Cardiac fibroblast (primary cell): ENCODE measurements around the gene SAMD10.
"Not testable (repeated sequence)": the region's sequence is repeated elsewhere in the genome, so short reads cannot be mapped to it uniquely, and the experiment has no call there.

Source experiments
- DNase-seq, 2 donors: peaks; one replicate each; pipeline versions ENCODE4 v3.0.0 to v3.0.0-alpha.2; 2010; ENCODE audit warnings: low read depth in 2 of 2
- H3K4me3 ChIP-seq, 2 donors: replicated peaks in 1 of 2; 1 replicate in 1 of 2; 2 replicates in 1 of 2; pipeline ENCODE4 v1.5.1; 2011; ENCODE audit warnings: low read depth in 2 of 2, low read length in 2 of 2, mild to moderate bottlenecking in 2 of 2, moderate library complexity in 1 of 2
- TF ChIP-seq, protein P1 (sequence below): IDR thresholded peaks from one replicate; pipeline ENCODE4 v1.5.1; 2011; ENCODE audit warnings: low read depth, mild to moderate bottlenecking, low read length, inconsistent platforms

SAMD10 gene

DNA sequence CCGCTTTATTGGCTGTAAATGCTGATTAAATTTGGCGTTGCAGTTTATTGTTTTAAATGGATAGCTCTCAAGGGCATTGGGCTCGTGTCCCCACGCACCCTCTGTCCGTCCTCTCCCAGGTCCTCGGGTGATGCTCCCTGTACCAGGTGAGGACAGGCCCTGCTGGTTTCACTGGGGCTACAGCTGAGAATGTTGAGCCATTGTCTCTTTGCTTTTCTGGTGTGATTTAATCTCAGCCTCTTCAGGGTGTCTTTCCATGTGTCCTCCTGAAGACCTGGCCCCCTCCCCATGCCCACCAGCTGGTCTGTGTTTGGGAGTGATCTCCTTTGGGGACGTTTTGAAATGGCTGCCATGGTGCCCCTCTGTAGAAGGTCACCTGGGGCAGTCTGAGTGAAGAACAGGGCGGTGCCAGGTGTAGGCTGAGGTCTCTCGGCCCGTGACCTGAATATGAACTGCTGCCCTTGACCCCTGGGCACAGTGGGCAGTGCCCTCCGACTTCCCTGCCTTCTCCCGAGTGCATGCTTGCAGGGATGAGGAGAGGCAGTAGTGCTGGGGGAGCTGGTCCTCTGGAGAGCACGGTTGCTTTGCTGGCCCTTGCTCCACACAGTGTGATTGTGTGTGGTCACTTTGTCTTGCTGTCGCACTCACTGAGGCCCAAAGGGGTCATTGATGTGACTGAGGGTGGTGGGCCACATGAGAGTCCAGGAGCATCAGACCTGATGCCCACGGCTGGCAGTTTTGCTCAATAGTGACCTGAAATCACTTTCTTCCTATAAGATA lies 44.1 kb upstream of the SAMD10 start:
- no peak for DNase-seq
- H3K4me3 ChIP-seq, result no peak overlapping the region
- TF ChIP-seq, protein P1, sequence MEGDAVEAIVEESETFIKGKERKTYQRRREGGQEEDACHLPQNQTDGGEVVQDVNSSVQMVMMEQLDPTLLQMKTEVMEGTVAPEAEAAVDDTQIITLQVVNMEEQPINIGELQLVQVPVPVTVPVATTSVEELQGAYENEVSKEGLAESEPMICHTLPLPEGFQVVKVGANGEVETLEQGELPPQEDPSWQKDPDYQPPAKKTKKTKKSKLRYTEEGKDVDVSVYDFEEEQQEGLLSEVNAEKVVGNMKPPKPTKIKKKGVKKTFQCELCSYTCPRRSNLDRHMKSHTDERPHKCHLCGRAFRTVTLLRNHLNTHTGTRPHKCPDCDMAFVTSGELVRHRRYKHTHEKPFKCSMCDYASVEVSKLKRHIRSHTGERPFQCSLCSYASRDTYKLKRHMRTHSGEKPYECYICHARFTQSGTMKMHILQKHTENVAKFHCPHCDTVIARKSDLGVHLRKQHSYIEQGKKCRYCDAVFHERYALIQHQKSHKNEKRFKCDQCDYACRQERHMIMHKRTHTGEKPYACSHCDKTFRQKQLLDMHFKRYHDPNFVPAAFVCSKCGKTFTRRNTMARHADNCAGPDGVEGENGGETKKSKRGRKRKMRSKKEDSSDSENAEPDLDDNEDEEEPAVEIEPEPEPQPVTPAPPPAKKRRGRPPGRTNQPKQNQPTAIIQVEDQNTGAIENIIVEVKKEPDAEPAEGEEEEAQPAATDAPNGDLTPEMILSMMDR, result no peak

DNA sequence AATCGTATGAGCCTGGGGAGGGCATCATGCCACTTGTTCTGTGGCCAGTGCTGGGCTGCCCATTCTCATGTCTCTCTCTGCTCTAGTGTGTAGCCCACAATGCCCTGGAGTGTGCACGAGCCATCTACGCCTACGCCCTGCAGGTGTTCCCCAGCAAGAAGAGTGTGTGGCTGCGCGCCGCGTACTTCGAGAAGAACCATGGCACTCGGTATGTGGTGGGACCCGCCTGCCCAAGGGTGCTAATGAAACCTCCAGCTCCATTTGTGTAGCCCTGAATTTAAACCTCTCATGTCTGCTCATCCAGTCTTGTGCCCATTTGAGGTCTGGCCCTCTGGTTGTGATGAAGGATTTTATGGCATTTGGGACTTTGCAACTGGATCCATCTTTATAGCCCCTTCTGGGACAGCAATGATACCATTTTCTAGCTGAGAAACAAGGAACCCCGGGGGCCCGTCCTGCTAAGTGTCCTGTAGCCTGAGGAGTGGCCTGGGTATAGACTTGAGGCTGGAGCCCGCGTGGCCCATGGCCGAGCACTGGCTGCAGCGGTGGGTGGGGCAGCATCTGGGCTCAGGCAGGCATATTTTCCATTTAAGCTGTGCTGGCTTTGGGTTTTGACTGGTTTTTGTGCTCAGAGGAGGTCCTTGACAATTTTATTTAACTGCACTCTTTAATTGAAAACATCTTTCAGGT lies 43.4 kb upstream of the SAMD10 start:
- TF ChIP-seq, protein P1, result no peak
- H3K4me3 ChIP-seq, result no peak overlapping the region
- no peak for DNase-seq

DNA sequence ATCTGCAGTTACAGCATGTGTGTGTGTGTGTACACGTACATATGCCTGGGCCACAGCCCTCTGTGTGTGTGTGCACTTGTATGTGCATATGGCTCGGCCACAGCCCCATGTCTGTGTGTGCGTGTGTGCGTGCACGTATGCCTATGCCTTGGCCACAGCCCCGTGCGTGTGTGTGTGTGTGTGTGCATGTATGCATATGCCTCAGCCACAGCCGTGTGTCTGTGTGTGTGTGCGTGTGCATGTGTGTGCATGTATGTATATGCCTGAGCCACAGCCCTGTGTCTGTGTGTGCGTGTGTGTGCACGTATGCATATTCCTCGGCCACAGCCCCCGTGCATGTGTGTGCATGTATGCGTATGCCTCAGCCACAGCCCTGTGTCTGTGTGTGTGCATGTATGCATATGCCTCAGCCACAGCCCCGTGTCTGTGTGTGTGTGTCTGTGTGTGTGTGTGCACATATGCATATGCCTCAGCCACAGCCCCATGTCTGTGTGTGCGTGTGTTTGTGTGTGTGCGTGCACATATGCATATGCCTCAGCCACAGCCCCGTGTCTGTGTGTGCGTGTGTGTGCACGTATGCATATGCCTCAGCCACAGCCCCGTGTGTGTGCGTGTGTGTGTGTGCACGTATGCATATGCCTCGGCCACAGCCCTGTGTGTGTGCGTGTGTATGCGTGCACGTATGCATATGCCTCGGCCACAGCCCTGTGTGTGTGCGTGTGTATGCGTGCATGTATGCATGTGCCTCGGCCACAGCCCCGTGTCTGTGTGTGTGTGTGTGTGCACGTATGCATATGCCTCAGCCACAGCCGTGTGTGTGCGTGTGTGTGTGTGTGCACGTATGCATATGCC lies 41.9 kb upstream of the SAMD10 start:
- H3K4me3 ChIP-seq, result no peak overlapping the region
- no peak for DNase-seq
- TF ChIP-seq, protein P1, result no peak

DNA sequence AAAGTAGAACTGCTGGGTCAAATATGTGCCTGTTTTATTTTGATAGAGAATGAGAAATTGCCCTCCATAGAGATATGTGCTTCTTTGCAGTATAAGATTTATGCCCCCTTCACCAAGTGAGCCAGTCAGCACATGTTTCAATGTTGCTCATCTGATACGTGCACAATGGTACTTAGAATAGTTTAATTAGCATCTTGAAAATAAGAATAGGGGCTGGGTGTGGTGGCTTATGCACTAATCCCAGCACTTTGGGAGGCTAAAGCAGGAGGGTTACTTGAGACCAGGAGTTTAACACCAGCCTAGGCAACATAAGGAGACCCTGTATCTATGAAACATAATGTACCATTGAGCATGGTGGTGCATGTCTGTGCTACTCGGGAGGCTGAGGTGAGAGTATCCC lies 36.2 kb upstream of the SAMD10 start:
- TF ChIP-seq, protein P1, result no peak
- H3K4me3 ChIP-seq, result no peak overlapping the region

DNA sequence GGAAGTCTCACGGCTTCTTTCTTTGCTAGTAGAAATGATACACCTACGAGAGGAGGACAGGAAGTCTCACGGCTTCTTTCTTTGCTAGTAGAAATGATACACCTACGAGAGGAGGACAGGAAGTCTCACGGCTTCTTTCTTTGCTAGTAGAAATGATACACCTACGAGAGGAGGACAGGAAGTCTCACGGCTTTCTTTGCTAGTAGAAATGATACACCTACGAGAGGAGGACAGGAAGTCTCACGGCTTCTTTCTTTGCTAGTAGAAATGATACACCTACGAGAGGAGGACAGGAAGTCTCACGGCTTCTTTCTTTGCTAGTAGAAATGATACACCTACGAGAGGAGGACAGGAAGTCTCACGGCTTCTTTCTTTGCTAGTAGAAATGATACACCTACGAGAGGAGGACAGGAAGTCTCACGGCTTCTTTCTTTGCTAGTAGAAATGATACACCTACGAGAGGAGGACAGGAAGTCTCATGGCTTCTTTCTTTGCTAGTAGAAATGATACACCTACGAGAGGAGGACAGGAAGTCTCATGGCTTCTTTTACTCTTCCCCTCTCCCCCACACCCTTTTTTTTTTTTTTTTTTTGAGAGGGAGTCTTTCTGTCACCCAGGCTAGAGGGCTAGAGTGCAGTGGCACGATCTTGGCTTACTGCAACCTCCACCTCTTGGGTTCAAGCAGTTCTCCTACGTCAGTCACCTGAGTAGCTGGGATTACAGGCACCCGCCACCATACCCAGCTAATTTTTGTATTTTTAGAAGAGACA lies 33.1 kb upstream of the SAMD10 start:
- not testable (repeated sequence) for H3K4me3 ChIP-seq, DNase-seq

More for the DNA sequence above, 36.2 kb upstream of the SAMD10 start:
- no peak for DNase-seq

DNA sequence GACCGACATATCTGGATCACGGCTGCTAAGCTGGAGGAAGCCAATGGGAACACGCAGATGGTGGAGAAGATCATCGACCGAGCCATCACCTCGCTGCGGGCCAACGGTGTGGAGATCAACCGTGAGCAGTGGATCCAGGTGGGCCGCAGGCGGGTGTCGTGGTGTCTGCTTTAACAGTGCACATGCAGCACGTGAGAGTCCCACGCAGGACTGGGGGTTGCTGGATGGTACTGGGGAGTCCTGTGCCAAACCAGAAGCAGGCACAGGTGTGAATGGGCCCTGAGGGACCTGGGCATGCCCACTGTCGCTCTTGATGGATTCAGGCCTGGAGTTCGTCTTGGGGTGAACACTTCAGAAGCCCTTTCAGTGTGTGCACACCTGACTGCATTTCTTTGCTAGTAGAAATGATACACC lies 31.9 kb upstream of the SAMD10 start:
- DNase-seq, result no peak
- H3K4me3 ChIP-seq, result no peak overlapping the region
- TF ChIP-seq, protein P1, result no peak
